ENCODE data around the gene KRTAP4-8. TPM values are rescaled to one million over a fixed set of nuclear protein-coding genes. Genes with fewer than 3 reads are reported as not detected.
"Not testable (repeated sequence)": the region's sequence is repeated elsewhere in the genome, so short reads cannot be mapped to it uniquely, and the experiment has no call there.

The KRTAP4-8 gene
- total and polyA plus RNA-seq, 8 donors = not detected

DNA sequence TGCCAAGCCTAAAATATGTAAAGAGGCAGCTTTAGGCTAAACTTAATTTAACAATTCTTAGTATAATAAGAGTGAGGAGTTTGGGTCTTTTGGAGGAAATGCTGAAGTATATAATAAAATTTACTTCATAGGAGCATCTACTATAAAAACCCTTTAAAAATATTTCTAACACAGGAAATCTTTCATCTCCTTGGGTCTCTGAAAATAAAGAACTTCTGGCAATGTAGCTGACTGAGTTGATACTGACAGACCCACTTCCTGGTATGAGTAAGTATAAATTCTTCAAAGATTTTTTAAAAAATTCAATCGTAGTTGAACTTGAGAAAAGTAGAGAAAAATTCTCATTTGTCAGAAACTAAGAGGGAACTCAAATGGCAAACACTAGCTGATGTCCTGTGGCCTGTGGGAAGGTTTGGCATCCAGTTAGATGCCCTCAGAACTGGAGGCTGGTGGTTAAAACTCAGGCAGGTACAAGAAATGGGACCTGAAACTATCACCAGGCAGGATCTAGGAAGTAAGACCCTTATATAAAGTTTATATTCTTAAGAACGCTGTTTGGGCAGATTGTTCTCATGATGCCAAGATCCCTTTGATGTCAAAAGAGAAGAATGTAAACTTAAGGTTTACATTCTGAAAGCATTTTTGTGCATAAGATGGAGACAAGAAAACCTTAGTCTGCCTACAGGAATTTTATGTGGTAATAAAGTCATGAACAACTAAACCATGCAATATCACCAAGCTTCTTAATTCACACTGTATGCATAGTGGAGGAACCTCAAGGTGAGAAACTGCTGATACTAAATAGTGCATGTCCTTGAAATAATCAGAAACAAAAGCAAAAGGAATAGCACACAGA is 36.2 kb upstream of the KRTAP4-8 start:
- H3K9me3 ChIP-seq = peaks cover 0 to under 1% of the 10 kb centered on the region in 2 donors
- TF ChIP-seq, protein P1, sequence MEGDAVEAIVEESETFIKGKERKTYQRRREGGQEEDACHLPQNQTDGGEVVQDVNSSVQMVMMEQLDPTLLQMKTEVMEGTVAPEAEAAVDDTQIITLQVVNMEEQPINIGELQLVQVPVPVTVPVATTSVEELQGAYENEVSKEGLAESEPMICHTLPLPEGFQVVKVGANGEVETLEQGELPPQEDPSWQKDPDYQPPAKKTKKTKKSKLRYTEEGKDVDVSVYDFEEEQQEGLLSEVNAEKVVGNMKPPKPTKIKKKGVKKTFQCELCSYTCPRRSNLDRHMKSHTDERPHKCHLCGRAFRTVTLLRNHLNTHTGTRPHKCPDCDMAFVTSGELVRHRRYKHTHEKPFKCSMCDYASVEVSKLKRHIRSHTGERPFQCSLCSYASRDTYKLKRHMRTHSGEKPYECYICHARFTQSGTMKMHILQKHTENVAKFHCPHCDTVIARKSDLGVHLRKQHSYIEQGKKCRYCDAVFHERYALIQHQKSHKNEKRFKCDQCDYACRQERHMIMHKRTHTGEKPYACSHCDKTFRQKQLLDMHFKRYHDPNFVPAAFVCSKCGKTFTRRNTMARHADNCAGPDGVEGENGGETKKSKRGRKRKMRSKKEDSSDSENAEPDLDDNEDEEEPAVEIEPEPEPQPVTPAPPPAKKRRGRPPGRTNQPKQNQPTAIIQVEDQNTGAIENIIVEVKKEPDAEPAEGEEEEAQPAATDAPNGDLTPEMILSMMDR (IDR thresholded peaks at IDR 0.05) = no peak
- no peaks in the 10 kb centered on the region for H3K4me1 ChIP-seq
- DNase-seq (no peak), ATAC-seq (no peak)
- no peaks in the 10 kb centered on the region for H3K27me3 ChIP-seq
- H3K4me3 ChIP-seq = no peak overlapping the region
- intact Hi-C loops (cut with DNase I) = no loop called here
- H3K36me3 ChIP-seq = no peaks in the 10 kb centered on the region
- no peak overlapping the region for H3K27ac ChIP-seq

DNA sequence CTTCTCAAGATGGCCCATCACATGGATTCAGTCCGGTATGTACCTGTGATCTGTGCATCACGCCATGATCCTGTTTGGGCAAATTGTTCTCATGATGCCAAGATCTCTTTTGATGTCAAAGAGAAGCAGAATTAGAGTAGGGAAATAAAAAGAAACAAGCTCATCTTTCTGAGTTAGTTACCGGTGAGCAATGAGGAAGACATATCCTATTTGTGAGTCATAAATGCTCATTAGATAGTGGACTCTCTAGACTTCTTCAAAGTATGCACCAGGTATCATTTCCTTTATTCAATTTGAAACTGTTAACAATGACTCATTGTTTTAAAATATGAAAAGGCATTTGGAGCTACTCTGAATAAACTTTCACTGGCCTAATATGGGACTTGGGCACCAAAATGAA is 34.0 kb upstream of the KRTAP4-8 start:
- intact Hi-C loops (cut with DNase I) = no loop called here
- TF ChIP-seq, protein P1 (IDR thresholded peaks at IDR 0.05) = no peak
- H3K27me3 ChIP-seq = no peaks in the 10 kb centered on the region
- no peak overlapping the region for H3K27ac ChIP-seq
- ATAC-seq (no peak), DNase-seq (no peak)
- no peaks in the 10 kb centered on the region for H3K4me1 ChIP-seq
- H3K36me3 ChIP-seq = no peaks in the 10 kb centered on the region
- H3K4me3 ChIP-seq = no peak overlapping the region
- no peaks in the 10 kb centered on the region for H3K9me3 ChIP-seq

DNA sequence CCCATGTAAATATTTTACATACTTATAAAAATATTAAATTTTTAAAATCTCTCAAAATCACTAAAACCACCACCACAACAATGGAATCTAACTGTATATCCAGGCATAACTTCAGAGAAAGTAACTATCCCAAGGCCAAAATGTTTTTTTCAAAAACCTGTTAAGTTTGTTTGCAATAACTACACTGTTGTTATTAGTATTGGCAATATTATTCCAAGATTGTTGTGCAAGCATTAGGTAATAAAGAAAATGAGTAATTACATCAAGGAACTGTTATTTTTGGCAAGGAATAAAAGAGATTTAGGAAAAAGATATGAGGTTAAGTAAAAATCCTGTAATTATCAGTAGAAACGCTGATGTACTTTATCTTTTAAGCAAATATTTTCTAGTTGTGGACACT is 29.4 kb upstream of the KRTAP4-8 start:
- Histone ChIP-seq H3K27me3 (peaks cover 0 to 8% of the 10 kb centered on the region in 2 donors), H3K9me3 (no peaks in the 10 kb centered on the region), H3K4me3 (no peak overlapping the region), H3K4me1 (no peaks in the 10 kb centered on the region), H3K27ac (no peak overlapping the region), H3K36me3 (no peaks in the 10 kb centered on the region)
- intact Hi-C loops (cut with DNase I) = no loop called here
- no peak for DNase-seq
- TF ChIP-seq, protein P1 (IDR thresholded peaks at IDR 0.05) = no peak
- no peak for ATAC-seq

DNA sequence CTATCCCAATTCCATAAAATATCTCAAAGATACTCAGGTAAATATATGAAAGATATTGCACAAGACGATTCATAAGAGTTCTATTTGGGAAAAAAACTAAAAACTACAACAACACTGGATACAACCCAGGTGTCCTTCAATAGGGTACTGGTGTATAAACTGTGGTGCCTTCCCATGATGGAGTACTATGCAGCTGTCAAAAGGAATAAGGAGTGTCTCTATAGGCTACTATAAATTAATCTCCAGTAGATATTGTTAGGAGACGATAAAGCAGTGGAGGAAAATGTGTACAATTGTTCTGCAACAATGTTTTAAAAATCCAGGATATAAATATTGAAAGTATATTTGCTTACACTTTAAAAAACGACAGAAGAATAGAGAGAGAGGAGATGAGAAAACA is 28.5 kb upstream of the KRTAP4-8 start:
- Histone ChIP-seq H3K27ac (no peak overlapping the region), H3K9me3 (no peaks in the 10 kb centered on the region), H3K4me3 (no peak overlapping the region), H3K36me3 (no peaks in the 10 kb centered on the region), H3K27me3 (peaks cover 0 to 8% of the 10 kb centered on the region in 2 donors), H3K4me1 (no peaks in the 10 kb centered on the region)
- DNase-seq (no peak), ATAC-seq (no peak)
- intact Hi-C loops (cut with DNase I) = no loop called here
- TF ChIP-seq, protein P1 (IDR thresholded peaks at IDR 0.05) = no peak

DNA sequence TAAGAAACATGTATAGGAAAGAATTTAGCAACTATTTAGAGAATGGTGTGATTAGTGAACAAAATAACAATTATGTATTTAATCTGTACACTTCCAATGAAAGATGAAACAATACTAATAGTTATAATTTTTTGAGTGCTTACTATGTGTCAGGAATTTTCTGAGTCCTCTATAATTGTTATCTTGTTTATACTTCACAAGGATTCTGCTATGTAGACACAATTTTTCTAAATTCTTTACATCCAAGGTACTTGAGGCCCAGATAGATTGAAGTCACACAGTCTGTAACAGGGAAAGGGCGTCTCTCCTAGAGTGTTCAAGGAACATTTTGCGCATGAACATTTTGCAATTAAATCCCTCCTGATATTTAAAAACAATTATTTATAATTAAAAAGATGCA is 27.1 kb upstream of the KRTAP4-8 start:
- intact Hi-C loops (cut with DNase I) = no loop called here
- no peaks in the 10 kb centered on the region for H3K36me3 ChIP-seq
- DNase-seq (no peak), ATAC-seq (no peak)
- H3K9me3 ChIP-seq = no peaks in the 10 kb centered on the region
- H3K27me3 ChIP-seq = peaks cover 0 to 8% of the 10 kb centered on the region in 2 donors
- no peak overlapping the region for H3K4me3 ChIP-seq
- no peaks in the 10 kb centered on the region for H3K4me1 ChIP-seq
- H3K27ac ChIP-seq = no peak overlapping the region
- TF ChIP-seq, protein P1 (IDR thresholded peaks at IDR 0.05) = no peak

DNA sequence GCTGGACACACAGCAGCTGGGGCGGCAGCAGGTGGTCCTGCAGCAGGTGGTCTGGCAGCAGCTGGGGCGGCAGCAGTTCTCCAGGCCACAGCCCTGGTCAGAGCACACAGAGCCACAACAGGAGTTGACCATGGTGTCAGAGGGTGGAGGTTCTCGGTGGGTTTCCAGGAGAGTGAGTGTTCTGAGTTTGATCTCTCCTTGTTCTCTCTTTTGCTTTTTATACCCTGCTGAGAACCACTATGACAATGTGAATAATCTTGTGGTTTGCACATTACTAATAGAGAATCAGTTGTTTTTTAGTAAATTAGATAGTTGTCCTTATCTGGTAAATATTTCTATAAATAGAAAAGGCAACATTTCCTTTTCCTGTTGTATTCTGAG is 26.0 kb upstream of the KRTAP4-8 start, which contains the start of gene KRTAP4-12:
Gene KRTAP4-12, minus strand, starts transcription at position 192 of the 381 bp plus-strand sequence. Its CDS starts 60 bp downstream, at position 132.
- H3K27ac ChIP-seq; H3K36me3 ChIP-seq; H3K9me3 ChIP-seq; H3K4me1 ChIP-seq; H3K27me3 ChIP-seq; DNase-seq; intact Hi-C loops (cut with DNase I); H3K4me3 ChIP-seq; ATAC-seq: not testable (repeated sequence)

DNA sequence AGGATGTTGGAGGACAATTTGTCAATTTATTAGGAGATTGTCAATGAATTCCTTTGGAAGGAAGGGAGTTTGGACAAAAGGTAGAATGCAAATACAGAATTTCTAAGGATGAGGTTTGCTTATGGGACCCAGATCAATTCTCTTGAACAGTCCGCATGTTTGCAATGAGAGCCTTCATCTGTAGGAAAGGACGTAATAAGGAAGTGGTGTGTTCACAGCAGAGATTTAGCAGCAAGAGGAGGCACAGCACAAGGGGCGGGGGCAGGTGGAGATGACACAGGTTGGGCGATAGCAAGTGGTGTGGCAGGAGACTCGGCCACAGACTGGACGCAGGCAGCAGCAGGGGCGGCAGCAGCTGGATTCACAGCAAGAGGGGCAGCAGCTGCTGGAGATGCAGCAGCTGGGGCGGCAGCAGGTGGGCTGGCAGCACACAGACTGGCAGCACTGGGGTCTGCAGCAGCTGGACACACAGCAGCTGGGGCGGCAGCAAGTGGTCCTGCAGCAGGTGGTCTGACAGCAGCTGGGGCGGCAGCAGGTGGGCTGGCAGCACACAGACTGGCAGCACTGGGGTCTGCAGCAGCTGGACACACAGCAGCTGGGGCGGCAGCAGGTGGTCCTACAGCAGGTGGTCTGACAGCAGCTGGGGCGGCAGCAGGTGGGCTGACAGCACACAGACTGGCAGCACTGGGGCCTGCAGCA is 25.5 kb upstream of the KRTAP4-8 start:
- H3K9me3 ChIP-seq; H3K4me1 ChIP-seq; ATAC-seq; DNase-seq; H3K36me3 ChIP-seq; intact Hi-C loops (cut with DNase I); H3K4me3 ChIP-seq; H3K27me3 ChIP-seq; H3K27ac ChIP-seq: not testable (repeated sequence)
